HG02623 (cell line): Measurements from ENCODE around the gene INTU.
A peak's percentile ranks its signal among the peaks of the same experiment; 100 is the strongest.
"Not testable (repeated sequence)": the region's sequence is repeated elsewhere in the genome, so short reads cannot be mapped to it uniquely, and the experiment has no call there.

Source experiments
- ATAC-seq: cut with Tn5 transposase; IDR thresholded peaks from one replicate; pipeline ENCODE4 v1.9.1; 2021; ENCODE audit warnings: moderate library complexity; ENCODE audit not compliant: unreplicated experiment

The INTU gene

DNA sequence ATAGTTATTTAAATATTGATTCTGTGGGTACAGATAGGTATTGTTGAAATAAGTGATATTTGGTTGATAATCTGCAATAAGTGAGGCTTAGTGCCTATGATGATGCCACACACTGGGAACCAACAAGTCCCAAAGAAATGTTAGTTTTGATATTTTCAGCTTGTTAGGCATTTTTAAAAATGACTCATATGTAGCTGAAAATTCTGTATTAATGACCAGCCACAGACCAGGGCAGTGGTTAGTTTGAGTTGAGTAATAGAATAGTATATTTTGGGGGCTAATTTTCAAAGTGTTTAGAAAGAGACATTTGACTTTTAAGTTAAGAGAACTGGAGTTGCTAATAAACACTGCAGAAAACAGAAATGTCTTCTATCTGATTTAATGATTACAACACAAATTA is 9.4 kb downstream of the INTU start:
- no peak for ATAC-seq

DNA sequence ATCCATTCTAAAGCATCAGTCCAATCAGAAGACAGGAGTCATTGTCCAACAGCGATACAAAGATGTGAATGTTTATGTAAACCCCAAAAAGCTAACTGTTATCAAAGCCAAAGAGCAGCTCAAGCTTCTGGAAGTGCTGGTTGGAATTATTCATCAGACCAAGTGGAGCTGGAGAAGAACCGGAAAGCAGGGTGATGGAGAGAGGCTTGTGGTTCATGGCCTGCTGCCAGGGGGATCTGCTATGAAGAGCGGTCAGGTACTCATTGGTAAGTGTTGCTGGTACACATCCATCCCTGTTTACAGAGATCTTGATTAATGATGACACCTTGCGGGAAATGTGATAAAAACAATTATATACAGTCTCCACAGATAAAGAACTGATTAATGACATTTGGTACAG is 11.0 kb downstream of the INTU start:
- no peak for ATAC-seq

DNA sequence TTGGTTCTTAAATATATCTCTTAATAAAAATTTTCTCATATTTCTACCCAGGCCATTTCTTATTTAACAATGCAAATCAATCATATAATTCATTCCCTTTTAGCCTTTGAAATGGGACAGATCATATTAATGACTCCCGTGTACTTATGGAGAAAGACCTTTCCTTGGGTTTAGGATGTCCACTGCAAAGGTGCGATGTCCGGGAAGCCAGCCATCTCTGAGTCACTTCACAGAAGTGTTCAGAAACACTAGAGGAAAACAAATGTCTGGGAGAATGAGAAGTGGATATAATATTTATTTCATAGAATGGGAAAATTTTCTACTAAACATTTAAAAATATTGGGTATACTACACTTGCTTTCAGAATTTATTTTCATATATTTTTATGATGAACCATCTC is 15.3 kb downstream of the INTU start:
- ATAC-seq = no peak

DNA sequence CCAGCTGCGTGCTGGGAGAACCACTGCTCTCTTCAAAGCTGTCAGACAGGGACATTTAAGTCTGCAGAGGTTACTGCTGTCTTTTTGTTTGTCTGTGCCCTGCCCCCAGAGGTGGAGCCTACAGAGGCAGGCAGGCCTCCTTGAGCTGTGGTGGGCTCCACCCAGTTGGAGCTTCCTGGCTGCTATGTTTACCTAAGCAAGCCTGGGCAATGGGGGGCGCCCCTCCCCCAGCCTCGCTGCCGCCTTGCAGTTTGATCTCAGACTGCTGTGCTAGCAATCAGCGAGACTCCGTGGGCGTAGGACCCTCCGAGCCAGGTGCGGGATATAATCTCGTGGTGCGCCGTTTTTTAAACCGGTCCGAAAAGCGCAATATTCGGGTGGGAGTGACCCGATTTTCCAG is 22.8 kb downstream of the INTU start:
- ATAC-seq = not testable (repeated sequence)

DNA sequence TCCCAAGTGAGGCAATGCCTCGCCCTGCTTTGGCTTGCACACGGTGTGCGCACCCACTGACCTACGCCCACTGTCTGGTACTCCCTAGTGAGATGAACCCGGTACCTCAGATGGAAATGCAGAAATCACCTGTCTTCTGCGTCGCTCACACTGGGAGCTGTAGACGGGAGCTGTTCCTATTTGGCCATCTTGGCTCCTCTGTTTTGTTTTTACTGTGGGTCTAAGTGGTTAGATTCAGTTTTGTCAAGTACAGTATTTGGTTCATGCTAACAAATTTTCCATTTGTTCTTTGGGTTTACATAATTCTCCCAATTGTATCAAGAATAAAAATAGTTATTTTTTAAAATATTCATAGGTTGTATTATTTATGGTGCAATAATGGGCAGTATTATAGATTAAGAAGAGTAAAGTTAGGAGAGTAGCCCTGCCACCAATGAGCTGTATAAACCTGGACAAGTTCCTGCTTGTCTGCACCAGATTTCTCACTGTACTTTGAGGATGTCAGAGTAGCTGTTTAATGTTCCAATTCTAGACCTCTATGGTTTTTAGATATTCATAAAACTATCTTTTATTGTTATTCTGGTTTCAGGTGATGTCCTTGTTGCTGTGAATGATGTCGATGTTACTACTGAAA is 23.4 kb downstream of the INTU start:
- no peak for ATAC-seq

DNA sequence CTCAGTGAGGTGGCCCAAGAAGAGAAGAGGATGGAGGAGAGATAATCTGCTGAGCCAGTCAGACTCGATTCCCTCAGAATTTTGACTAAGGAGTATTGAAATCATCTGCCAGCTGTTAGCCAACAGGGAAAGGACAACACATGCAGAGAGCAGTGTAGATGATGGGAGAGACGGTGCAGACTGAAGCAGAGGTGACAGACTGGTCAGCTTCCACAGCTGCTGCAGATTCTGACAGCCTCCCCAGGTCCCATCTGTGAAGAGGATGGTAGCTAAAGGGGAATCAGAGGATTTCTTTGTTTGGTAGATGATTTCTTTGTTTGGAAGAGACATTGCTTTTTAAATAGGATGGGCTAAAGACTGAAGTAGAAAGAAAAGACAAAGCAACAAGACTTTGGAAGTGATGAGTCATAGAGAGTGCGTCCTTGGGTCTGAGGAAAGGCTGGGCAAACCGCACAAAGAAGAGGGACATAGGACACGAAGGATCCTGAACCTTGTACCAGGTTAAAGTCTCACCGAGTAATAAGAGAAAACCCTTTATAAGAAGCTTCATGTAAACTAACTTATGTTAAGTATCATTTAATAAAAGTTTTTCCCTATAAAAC is 27.6 kb downstream of the INTU start:
- ATAC-seq = no peak

DNA sequence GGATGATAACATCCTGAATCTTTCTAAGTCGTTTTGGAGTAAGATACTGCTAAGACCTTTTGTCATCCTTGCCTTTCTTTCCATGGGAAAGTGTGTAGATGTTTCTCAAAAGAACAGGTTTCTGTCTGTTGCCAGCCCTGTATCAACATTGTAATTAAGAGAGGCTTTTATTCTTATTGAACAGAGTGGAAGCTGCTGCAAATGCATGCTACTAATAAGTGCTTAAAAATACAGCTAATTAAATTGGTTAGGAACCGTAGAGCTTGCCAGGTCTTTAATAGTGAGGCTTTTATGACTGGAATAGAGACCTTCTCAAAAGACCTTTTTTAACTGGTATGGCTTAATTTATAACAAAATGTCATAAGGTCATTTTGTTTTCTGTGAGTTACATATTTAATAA is 34.4 kb downstream of the INTU start:
- ATAC-seq = no peak

DNA sequence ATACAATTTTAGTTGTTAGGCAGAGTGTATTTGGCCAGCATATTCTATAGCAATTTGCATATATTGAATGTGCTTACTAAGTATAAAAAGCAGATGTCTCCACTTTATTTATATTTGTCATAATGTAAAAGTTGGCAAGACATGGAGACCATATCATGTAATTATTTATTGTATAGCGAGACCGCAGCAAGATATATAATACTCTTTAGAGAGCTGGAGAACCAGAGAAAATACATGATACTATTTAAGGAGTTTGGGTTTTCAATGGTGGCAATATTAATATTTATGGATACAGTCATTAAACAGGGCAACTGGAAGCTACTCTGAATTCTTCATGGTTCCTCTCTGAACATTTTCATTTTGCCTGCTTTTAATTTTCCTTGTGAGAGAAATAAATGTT is 35.0 kb downstream of the INTU start:
- ATAC-seq = no peak

DNA sequence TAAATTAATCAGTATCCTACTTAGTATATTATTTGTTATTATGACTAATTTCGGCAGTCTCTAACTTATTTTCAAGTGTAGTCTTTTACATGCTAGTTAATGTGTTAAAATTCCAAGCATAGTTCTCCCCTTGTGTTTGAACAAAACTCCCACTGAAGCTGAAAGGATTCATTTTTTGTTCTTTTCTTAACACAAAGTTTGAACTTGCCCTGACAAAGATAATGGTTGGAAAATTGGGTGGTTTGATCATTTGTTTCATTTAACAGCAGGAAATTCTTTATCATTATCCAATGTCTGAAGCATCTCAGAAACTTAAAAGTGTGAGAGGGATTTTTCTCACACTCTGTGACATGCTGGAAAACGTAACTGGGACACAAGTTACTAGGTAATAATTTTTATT is 36.0 kb downstream of the INTU start:
- ATAC-seq = no peak

DNA sequence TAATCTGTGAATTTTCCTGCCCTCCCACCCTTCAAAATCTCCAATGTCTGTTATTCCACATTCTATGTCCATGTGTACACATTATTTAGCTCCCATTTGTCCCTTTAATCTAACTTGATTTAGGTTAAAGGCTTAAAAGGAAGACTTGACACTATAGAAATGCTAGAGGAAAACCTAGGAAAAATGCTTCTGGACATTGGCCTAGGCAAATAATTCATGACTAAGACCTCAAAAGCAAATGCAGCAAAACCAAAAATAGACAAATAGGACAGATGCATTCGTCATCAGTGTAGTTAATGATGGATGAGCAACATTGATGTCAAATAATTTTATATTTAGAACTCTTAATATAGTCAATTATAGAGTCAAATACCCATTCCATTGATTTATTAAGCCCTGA is 36.9 kb downstream of the INTU start:
- no peak for ATAC-seq

DNA sequence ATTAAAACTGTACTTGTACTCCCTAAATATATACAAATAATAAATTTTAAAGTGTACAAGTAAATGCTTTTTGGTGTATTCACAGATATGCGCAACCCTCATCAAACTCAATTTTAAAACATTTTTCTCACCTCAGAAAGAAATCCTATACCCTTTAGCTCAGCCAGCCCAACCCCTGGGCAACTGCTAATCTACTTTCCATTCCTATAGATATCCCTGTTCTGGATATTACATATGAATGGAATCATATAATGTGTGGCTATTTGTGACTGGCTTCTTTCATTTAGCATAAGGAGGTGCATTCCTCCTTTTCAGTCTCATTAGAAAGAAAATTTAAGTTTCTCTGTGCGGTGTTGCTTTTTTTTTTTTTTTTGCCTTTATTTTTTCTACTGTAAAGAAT is 39.4 kb downstream of the INTU start:
- ATAC-seq = no peak

DNA sequence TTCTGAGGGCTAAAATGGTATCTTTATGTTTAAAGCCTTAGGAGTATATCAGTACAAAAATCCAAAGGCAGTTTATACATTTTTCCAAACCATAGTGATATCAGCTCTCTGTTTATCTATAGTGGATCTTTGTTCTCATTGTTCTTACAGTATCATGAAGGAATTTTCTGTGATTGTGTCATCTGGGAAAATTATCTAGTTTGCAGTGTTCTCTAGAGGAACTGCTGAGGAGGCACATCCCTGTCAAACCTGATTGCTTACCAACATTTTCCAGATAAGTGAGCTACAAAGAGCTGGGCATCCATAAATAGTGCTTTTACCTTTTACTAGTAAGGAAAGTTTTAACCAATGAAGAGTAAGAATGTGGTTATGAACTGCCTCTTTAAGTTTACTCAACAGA is 52.5 kb downstream of the INTU start:
- no peak for ATAC-seq

DNA sequence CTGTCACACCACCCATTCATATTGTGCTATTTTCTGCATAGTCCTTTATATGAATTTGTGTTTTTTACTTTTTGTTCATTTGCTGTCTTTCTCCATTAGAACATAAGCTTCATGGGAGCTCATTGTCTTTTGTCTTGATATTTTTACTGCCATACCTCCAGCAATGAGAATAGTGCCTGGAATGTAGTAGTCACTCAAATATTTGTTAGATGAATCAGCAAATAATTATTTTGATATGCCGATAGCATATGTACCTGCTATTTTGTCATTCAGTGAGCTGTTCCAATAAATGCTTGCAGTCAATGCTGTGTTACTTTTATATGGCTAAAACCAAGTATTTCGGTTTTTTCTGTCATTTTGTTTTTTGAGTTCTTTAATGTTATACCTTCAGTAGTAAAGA is 53.9 kb downstream of the INTU start:
- no peak for ATAC-seq

DNA sequence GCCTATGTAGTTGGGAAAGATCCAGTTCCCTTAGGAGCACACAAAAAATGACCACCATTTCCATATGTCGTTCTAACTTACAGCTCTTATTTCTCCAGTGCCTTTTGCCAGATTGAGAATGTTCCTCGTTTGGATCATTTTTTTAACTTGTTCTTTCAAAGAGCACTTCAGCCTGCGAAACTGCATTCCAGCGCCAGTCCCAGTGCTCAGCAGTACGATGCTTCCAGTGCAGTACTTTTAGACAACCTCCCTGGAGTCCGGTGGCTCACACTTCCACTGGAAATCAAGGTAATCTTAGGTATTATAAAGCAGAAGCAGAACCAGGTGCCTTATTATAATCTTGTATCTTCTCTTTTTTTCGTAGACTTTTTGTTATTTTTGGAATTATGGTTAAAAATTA is 54.8 kb downstream of the INTU start:
- ATAC-seq = no peak

DNA sequence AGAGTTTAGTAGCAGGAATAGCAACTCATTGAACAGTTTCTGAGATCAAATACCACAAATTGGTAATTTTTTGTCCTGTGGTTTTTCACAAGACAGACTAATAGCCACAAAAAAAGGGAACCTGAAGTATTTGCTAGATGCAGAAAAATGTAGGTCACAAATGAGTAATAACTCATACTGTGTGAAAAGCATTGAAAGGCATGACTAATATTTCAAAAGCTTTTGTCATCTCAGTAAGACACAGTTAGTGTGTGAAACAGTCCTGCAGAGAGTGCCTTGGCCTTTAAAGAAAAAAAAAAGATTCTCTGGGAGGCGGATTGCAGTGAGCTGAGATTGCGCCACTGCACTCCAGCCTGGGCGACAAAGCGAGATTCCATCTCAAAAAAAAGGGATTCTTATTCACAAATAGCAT is 66.0 kb downstream of the INTU start:
- peak; percentile 100 for ATAC-seq

DNA sequence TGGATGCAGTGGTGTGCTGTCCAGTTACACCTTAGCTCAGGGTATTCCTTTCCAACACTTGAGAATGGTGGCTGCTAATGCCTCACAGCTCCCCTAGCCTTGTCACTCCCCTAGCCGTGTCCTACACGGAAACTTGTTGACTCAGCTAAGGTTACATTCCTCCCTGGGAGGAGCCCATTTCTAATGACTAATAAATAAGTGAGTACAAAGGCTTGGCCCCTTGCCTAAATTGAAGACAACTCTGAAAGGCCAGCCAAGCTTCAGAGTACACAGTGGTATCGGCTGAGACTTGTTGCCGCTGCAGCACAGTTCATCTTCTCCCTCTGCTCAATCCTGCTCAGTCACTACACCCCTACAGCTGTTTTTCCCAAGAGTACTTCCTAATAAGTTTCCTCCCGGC is 76.2 kb downstream of the INTU start:
- ATAC-seq = no peak

DNA sequence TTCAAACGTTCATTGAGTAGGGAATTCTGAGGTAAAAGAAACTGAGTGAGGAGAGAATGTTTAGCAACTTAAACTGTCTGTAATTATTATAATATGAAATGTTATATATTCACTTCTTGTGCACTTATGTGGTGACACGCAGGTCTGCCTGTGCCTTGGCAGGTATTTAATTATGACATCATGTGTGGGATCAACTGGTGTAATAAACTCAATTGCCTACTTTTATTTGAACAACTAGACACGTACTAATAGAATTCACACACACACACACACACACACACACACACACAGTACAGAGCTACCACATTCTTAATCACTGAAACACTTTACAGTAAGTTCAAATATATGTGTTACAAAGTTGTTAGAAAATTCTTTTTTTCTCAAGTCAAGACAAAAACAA is 76.7 kb downstream of the INTU start:
- ATAC-seq = no peak

DNA sequence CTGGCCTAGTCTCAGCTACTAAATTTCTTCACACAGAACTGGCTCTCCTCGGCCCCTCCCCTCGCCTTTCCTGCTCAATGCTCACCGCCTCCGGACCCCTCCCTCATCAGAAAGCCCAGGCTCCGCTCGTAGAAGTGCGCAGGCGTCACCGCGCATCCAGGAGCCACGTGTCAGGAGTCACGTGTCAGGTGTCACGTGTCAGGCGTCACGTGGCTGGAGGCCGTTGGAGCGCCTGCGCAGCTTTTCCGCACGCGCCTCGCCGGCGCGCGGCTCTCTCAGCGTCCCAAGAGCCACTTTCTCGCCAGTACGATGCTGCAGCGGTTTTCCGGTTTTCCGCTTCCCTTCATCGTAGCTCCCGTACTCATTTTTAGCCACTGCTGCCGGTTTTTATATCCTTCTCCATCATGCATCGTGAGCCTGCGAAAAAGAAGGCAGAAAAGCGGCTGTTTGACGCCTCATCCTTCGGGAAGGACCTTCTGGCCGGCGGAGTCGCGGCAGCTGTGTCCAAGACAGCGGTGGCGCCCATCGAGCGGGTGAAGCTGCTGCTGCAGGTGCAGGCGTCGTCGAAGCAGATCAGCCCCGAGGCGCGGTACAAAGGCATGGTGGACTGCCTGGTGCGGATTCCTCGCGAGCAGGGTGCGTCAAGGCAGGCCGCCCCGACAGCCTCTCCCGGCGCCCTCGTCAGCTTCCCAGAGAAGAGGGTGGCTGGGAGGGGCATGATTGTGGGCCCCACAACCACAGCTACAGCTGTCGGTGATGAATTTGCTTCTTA is 97.6 kb downstream of the INTU start, which contains the start of gene SLC25A31:
Gene SLC25A31 (plus strand): TSS at position 259 of the 772 bp plus-strand sequence. CDS start 146 bp downstream, at position 405.
- ATAC-seq = no peak

DNA sequence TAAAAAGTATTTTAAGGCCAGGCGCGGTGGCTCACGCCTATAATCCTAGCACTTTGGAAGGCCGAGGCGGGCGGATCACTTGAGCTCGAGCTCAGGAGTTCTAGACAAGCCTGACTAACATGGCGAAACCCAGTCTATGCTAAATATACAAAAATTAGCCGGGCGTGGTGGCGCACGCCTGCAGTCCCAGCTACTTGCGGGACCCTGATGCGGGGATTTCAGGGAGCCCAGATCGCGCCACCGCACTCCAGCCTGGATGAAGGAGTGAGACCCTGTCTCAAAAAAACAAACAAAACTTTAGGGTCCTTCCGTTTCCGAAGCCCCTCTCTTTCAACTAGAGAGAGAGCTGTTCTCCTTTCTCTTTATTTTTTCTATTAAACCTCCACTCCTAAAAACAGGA is 98.6 kb downstream of the INTU start:
- ATAC-seq = no peak

DNA sequence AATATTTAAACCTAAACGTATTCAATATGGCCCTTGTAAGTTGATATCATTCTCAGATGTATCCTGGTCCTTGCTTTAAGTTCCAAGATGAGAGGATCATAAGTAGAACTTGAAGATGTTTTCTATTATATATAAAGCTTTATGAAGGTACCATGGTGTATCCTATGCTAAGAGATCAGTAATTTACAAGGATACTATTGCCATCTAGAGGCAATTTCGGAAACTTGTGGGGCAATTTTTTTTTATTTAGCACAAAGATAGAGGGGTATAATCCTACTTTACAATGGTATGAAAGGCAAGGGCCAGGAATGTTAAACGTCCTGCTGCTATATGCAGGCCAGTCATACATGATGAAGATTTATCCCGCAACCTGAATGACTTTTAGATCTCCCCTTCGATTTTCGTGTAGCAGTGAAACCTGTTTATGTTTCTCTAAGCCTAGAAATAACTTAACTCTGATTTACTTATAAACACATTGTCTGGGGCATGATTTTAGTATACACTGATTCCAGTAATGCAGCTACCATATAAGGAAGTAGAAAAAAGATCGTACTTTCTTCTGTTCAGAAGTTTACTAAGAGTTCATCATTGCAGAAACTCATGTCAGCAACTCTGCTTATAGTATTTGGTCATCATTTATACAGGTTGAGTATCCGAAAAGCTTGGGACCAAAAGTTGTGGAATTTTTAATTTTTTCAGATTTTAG is 100.0 kb downstream of the INTU start:
- no peak for ATAC-seq

DNA sequence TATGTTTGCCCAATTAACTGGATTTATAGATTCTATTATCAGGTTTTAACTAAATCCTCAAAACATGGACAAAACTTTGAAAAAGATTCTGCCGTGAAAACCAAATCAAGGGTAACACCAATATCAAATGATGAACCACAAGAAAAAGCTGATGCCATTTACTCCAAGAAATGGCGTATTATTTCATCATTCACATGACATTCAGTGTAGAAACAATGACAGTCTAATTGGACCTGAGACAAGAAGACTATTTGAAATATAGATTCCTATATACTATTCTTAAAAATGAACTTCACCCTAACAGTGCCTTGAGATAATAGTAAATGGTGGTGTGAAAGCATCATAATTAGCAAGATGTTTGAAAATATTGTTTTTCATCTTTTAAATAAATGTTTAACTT is 102.2 kb downstream of the INTU start:
- no peak for ATAC-seq

DNA sequence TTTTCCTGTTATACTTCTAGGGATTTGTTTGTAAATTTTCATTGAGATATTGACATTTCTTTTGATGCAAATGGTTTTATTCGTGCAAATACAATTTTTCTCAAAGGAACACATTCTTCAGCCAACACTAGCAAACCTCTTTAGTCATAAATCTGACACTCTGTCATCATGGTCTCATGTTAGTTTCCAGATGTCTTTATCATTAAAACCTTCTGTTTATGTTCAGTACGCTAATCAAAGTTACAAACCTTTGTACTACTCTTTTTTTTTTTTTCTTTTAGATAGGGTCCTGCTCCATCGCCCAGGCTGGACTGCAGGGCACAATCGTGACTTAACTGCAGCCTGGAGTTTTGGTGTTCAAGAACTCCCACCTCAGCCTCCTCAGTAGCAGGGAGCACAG is 104.5 kb downstream of the INTU start:
- no peak for ATAC-seq
